GM18508 (cell line): ENCODE data around the gene PYGO2.
A peak's percentile ranks its signal among the peaks of the same experiment; 100 is the strongest.

Experiments
- ATAC-seq: cut with Tn5 transposase; IDR thresholded peaks from one replicate; pipeline ENCODE4 v1.9.1; 2021; ENCODE audit warnings: moderate number of reproducible peaks; ENCODE audit not compliant: insufficient read depth, unreplicated experiment

The PYGO2 gene

GRCh38 chr1:154961207-154962155 lies at the start of gene PYGO2:
Gene PYGO2, minus strand, starts transcription at chr1:154961782. Its CDS starts 206 bp downstream, at chr1:154961576.
- no peak for ATAC-seq

GRCh38 chr1:155011004-155011416 lies 49.4 kb upstream of the PYGO2 start:
- no peak for ATAC-seq

GRCh38 chr1:155010211-155010918 lies 48.8 kb upstream of the PYGO2 start:
- ATAC-seq, result no peak

GRCh38 chr1:155009742-155010141 lies 48.2 kb upstream of the PYGO2 start:
- ATAC-seq, result no peak

GRCh38 chr1:155009221-155009711 lies 47.7 kb upstream of the PYGO2 start:
- ATAC-seq, result no peak

GRCh38 chr1:155008015-155008941 lies 46.7 kb upstream of the PYGO2 start:
- ATAC-seq, result no peak

- no peak for ATAC-seq
Observed at GRCh38 chr1:155007251-155007828, 45.8 kb upstream of the PYGO2 start.

GRCh38 chr1:155006601-155007101 lies 45.1 kb upstream of the PYGO2 start:
- no peak for ATAC-seq

- no peak for ATAC-seq
Observed at GRCh38 chr1:155005076-155006011, 43.8 kb upstream of the PYGO2 start.

GRCh38 chr1:155004352-155005075 lies 42.9 kb upstream of the PYGO2 start:
- ATAC-seq, result no peak

- no peak for ATAC-seq
Observed at GRCh38 chr1:155003766-155004351, 42.3 kb upstream of the PYGO2 start.

- no peak for ATAC-seq
Observed at GRCh38 chr1:155003227-155003765, 41.7 kb upstream of the PYGO2 start.

- ATAC-seq, result no peak
Observed at GRCh38 chr1:155002464-155003226, 41.1 kb upstream of the PYGO2 start, which contains the start of gene ZBTB7B. Gene ZBTB7B, plus strand, starts transcription at chr1:155002802. Its CDS starts 11,859 bp downstream, at chr1:155014661.

- peak; percentile 28 for ATAC-seq
Observed at GRCh38 chr1:155001675-155002463, 40.3 kb upstream of the PYGO2 start.

- ATAC-seq, result no peak
Observed at GRCh38 chr1:155001425-155001674, 39.8 kb upstream of the PYGO2 start.
